Fibroblast of mammary gland (primary cell): ENCODE measurements around the gene ATG10.

Source experiments
- DNase-seq: peaks from one replicate; pipeline ENCODE4 v3.0.0-alpha.2; 2010; ENCODE audit warnings: low read depth
- H3K4me3 ChIP-seq: 2 replicates; pipeline ENCODE4 v1.5.1; 2011; ENCODE audit warnings: low read depth, mild to moderate bottlenecking, low read length, moderate library complexity; ENCODE audit not compliant: control insufficient read depth
- CTCF ChIP-seq: conservative IDR thresholded peaks from 2 replicates; pipeline ENCODE4 v1.5.1; 2011; ENCODE audit warnings: low read depth, low read length, inconsistent platforms; ENCODE audit not compliant: control insufficient read depth, insufficient read depth

The ATG10 gene

GRCh38 chr5:82142217-82142841 lies 170.5 kb downstream of the ATG10 start:
- DNase-seq: no peak
- no peak overlapping the region for H3K4me3 ChIP-seq
- no peak for TF ChIP-seq CTCF

GRCh38 chr5:82142928-82143577 lies 171.2 kb downstream of the ATG10 start:
- DNase-seq: no peak
- TF ChIP-seq CTCF: no peak

GRCh38 chr5:82147860-82148573 lies 176.2 kb downstream of the ATG10 start:
- peak; percentile 98 for DNase-seq
- no peak overlapping the region for H3K4me3 ChIP-seq
- no peak for TF ChIP-seq CTCF

More at GRCh38 chr5:82142928-82143577, 171.2 kb downstream of the ATG10 start:
- no peak overlapping the region for H3K4me3 ChIP-seq

- no peak for DNase-seq
- H3K4me3 ChIP-seq: no peak overlapping the region
- TF ChIP-seq CTCF: no peak
These were observed 177.6 kb downstream of the ATG10 start for GRCh38 chr5:82149434-82149833.

- no peak overlapping the region for H3K4me3 ChIP-seq
- peak; percentile 35 for DNase-seq
- no peak for TF ChIP-seq CTCF
These were observed 178.7 kb downstream of the ATG10 start for GRCh38 chr5:82150559-82150958.

- no peak for DNase-seq
- TF ChIP-seq CTCF: no peak
- no peak overlapping the region for H3K4me3 ChIP-seq
These were observed 179.4 kb downstream of the ATG10 start for GRCh38 chr5:82151204-82151603.
